H1 (cell line): ENCODE data around the gene SIGLECL1. TPM values are rescaled to one million over a fixed set of nuclear protein-coding genes. Genes with fewer than 3 reads are reported as not detected.

Experiments
- CTCF ChIA-PET: fragments of 300-600 bp; sonication (Branson Sonifier 250); formaldehyde crosslinking; loops from one replicate; lab custom pipeline; 2021; ENCODE audit not compliant: partially characterized antibody; lab: Charles Lee
- POLR2A ChIA-PET: fragments of 300-600 bp; sonication (Branson Sonifier 250); formaldehyde crosslinking; loops from one replicate; lab custom pipeline; 2021; ENCODE audit warnings: inconsistent platforms; ENCODE audit not compliant: partially characterized antibody; lab: Charles Lee
- DNase-seq, 2 experiments: peaks; one replicate each; pipeline versions ENCODE4 v3.0.0 to v3.0.0-alpha.2; 2010 to 2022; ENCODE audit warnings: low spot score in 2 of 2, low read depth in 1 of 2, mixed read lengths in 1 of 2
- FAIRE-seq: peaks from 2 replicates; lab custom pipeline; 2011; peaks lifted over from hg19 to GRCh38; lab: Jason Lieb, UNC
- H2AFZ ChIP-seq: 2 replicates; pipeline ENCODE4 v1.8.1; 2012; ENCODE audit warnings: low read length, inconsistent platforms
- H2AK5ac ChIP-seq: 2 replicates; pipeline ENCODE4 v1.6.1; 2013; ENCODE audit warnings: low read depth, low read length
- H2BK120ac ChIP-seq: replicated peaks from 2 replicates; pipeline ENCODE3; 2013; ENCODE audit warnings: low read depth, low read length, inconsistent platforms
- H2BK12ac ChIP-seq: 2 replicates; pipeline ENCODE4 v1.6.1; 2013; ENCODE audit warnings: low read depth, low read length
- H2BK15ac ChIP-seq: 2 replicates; pipeline ENCODE4 v1.6.1; 2013; ENCODE audit warnings: low read length
- H2BK20ac ChIP-seq: 2 replicates; pipeline ENCODE4 v1.6.1; 2013; ENCODE audit warnings: low read length
- H2BK5ac ChIP-seq: 2 replicates; pipeline ENCODE4 v1.6.1; 2013; ENCODE audit warnings: low read depth, low read length
- H3K14ac ChIP-seq: 2 replicates; pipeline ENCODE4 v1.6.1; 2013; ENCODE audit warnings: inconsistent platforms; ENCODE audit not compliant: insufficient read length
- H3K18ac ChIP-seq: 2 replicates; pipeline ENCODE4 v1.6.1; 2013; ENCODE audit warnings: low read length; ENCODE audit errors: extremely low read depth
- H3K23ac ChIP-seq: 2 replicates; pipeline ENCODE4 v1.6.1; 2013; ENCODE audit warnings: inconsistent platforms; ENCODE audit not compliant: insufficient read length
- H3K23me2 ChIP-seq: 2 replicates; pipeline ENCODE4 v1.6.1; 2013; ENCODE audit warnings: low read depth, low read length
- H3K27ac ChIP-seq: 2 replicates; pipeline ENCODE4 v1.6.1; 2011; ENCODE audit warnings: low read depth, low read length, inconsistent platforms
- H3K27me3 ChIP-seq, 4 experiments: replicated peaks in 1 of 4; 1 replicate in 1 of 4; 2 replicates in 3 of 4; pipeline versions ENCODE4 v1.6.1 to v1.8.1; 2011 to 2013; ENCODE audit warnings: low read length in 3 of 4, mild to moderate bottlenecking in 3 of 4, inconsistent platforms in 2 of 4, mixed read lengths in 2 of 4, moderate library complexity in 1 of 4; ENCODE audit not compliant: control insufficient read depth in 3 of 4, insufficient read depth in 3 of 4; ENCODE audit errors: extremely low read depth in 1 of 4
- H3K36me3 ChIP-seq, 4 experiments: 2 replicates each; pipeline versions ENCODE4 v1.6.1 to v1.8.1; 2011 to 2013; ENCODE audit warnings: mild to moderate bottlenecking in 4 of 4, low read length in 3 of 4, moderate library complexity in 2 of 4, control low read depth in 1 of 4, inconsistent platforms in 1 of 4; ENCODE audit not compliant: insufficient read depth in 4 of 4, control insufficient read depth in 2 of 4
- H3K4ac ChIP-seq: replicated peaks from 2 replicates; pipeline ENCODE3; 2013; ENCODE audit warnings: low read length, low read depth, mixed read lengths, inconsistent platforms; ENCODE audit not compliant: insufficient read length
- H3K4me1 ChIP-seq, 4 experiments: replicated peaks in 1 of 4; 1 replicate in 1 of 4; 2 replicates in 3 of 4; pipeline versions ENCODE4 v1.6.1 to v1.8.1; 2011 to 2013; ENCODE audit warnings: low read length in 3 of 4, inconsistent platforms in 2 of 4, mixed read lengths in 1 of 4; ENCODE audit not compliant: insufficient read depth in 4 of 4, control insufficient read depth in 3 of 4
- H3K4me2 ChIP-seq, 2 experiments: 2 replicates each; pipeline versions ENCODE4 v1.6.1 to v1.8.1; 2011 to 2013; ENCODE audit warnings: low read depth in 2 of 2, low read length in 2 of 2, control low read depth in 1 of 2, inconsistent platforms in 1 of 2, mild to moderate bottlenecking in 1 of 2; ENCODE audit not compliant: insufficient read depth in 1 of 2
- H3K4me3 ChIP-seq, 4 experiments: fragments of 200-600, 300-600 bp in 1 of 4; sonication (generic), shearing (Covaris generic), sonication (Bioruptor Twin) in 1 of 4; 2 replicates each; pipeline versions ENCODE4 v1.5.1 to v1.8.1; 2011 to 2016; ENCODE audit warnings: low read length in 4 of 4, low read depth in 3 of 4, control low read depth in 2 of 4, inconsistent platforms in 2 of 4, mild to moderate bottlenecking in 2 of 4, mixed read lengths in 1 of 4, moderate library complexity in 1 of 4; ENCODE audit not compliant: insufficient read depth in 2 of 4; ENCODE audit errors: extremely low read depth in 1 of 4
- H3K56ac ChIP-seq: replicated peaks from 2 replicates; pipeline ENCODE3; 2013; ENCODE audit warnings: low read depth, mild to moderate bottlenecking, mixed read lengths, low read length, inconsistent platforms; ENCODE audit not compliant: insufficient read length
- H3K79me1 ChIP-seq: 2 replicates; pipeline ENCODE4 v1.6.1; 2013; ENCODE audit warnings: low read depth, low read length, control low read depth
- H3K79me2 ChIP-seq, 2 experiments: 2 replicates each; pipeline versions ENCODE4 v1.6.1 to v1.8.1; 2012 to 2013; ENCODE audit warnings: low read length in 2 of 2, mild to moderate bottlenecking in 2 of 2, inconsistent platforms in 1 of 2; ENCODE audit not compliant: insufficient read depth in 2 of 2, control insufficient read depth in 1 of 2
- H3K9ac ChIP-seq, 4 experiments: replicated peaks in 1 of 4; 1 replicate in 1 of 4; 2 replicates in 3 of 4; pipeline versions ENCODE4 v1.6.1 to v1.8.1; 2011 to 2013; ENCODE audit warnings: low read depth in 3 of 4, low read length in 3 of 4, control low read depth in 2 of 4, mild to moderate bottlenecking in 2 of 4, moderate library complexity in 2 of 4, inconsistent platforms in 1 of 4; ENCODE audit errors: extremely low read depth in 1 of 4
- H3K9me3 ChIP-seq, 2 experiments: 2 replicates each; pipeline versions ENCODE4 v1.6.1 to v1.8.1; 2012 to 2013; ENCODE audit warnings: mild to moderate bottlenecking in 2 of 2, moderate library complexity in 2 of 2, control low read depth in 1 of 2, inconsistent platforms in 1 of 2, low read depth in 1 of 2, low read length in 1 of 2, mixed read lengths in 1 of 2; ENCODE audit not compliant: insufficient read depth in 2 of 2
- H4K20me1 ChIP-seq, 2 experiments: replicated peaks in 1 of 2; 2 replicates each; pipeline versions ENCODE3 to v1.8.1; 2011 to 2013; ENCODE audit warnings: inconsistent platforms in 2 of 2, low read length in 2 of 2, mild to moderate bottlenecking in 1 of 2; ENCODE audit not compliant: insufficient read depth in 2 of 2, control insufficient read depth in 1 of 2
- H4K5ac ChIP-seq: 2 replicates; pipeline ENCODE4 v1.6.1; 2013; ENCODE audit warnings: low read length, low read depth, mixed read lengths, inconsistent platforms; ENCODE audit not compliant: insufficient read length
- H4K8ac ChIP-seq: 2 replicates; pipeline ENCODE4 v1.8.0; 2013; ENCODE audit warnings: mild to moderate bottlenecking, moderate library complexity, low read length, inconsistent platforms; ENCODE audit not compliant: insufficient read depth; ENCODE audit errors: extremely low read depth
- H4K91ac ChIP-seq: replicated peaks from 2 replicates; pipeline ENCODE3; 2013; ENCODE audit warnings: low read length, mixed read lengths, inconsistent platforms; ENCODE audit not compliant: insufficient read length
- CHD2 ChIP-seq: IDR thresholded peaks from 2 replicates; pipeline ENCODE4 v1.6.1; 2012; ENCODE audit warnings: low read length, improper control_type of control experiment
- HDAC2 ChIP-seq, 2 experiments: fragments of 300-600 bp in 1 of 2; sonication (generic) in 1 of 2; IDR thresholded peaks; 2 replicates each; pipeline ENCODE4 v1.6.1; 2011 to 2012; ENCODE audit warnings: low read depth in 2 of 2, low read length in 2 of 2, mild to moderate bottlenecking in 2 of 2, moderate library complexity in 2 of 2, borderline replicate concordance in 1 of 2, inconsistent platforms in 1 of 2
- JUN ChIP-seq: IDR thresholded peaks from 2 replicates; pipeline ENCODE4 v1.6.1; 2011; ENCODE audit warnings: low read depth, mild to moderate bottlenecking, improper control_type of control experiment, low read length
- RFX5 ChIP-seq: IDR thresholded peaks from 2 replicates; pipeline ENCODE4 v1.6.1; 2011; ENCODE audit warnings: low read depth, low read length, improper control_type of control experiment, borderline replicate concordance
- SP1 ChIP-seq: IDR thresholded peaks from 2 replicates; pipeline ENCODE4 v1.6.1; 2011; ENCODE audit warnings: low read depth, low read length
- TAF7 ChIP-seq: optimal IDR thresholded peaks from 2 replicates; pipeline ENCODE3; 2011; ENCODE audit warnings: low read depth, mild to moderate bottlenecking, inconsistent platforms, low read length, moderate library complexity, borderline replicate concordance
- USF2 ChIP-seq: IDR thresholded peaks from 2 replicates; pipeline ENCODE4 v1.6.1; 2011; ENCODE audit warnings: low read length, improper control_type of control experiment
- YY1 ChIP-seq: IDR thresholded peaks from 2 replicates; pipeline ENCODE4 v1.6.1; 2011; ENCODE audit warnings: low read depth, mild to moderate bottlenecking, low read length
- WGBS, 2 experiments: shearing (Covaris generic) in 1 of 2; methylation state at CpG; one replicate each; pipeline versions ENCODE4 v1.1.6 to v1.1.7; 2013 to 2015; ENCODE audit warnings: low lambda C conversion rate in 2 of 2, mixed read lengths in 2 of 2, inconsistent platforms in 1 of 2, low coverage in 1 of 2, missing lambda C conversion rate in 1 of 2; ENCODE audit not compliant: insufficient replicate concordance in 2 of 2, insufficient coverage in 1 of 2, insufficient read length in 1 of 2; ENCODE audit errors: extremely low coverage in 1 of 2, missing lambda C conversion rate in 1 of 2; 5-methylcytosine and 5-hydroxymethylcytosine counted together
- polyA plus RNA-seq, 7 experiments: library from polyadenylated mRNA; depleted of rRNA in 3 of 7; stranded (reverse) in 5 of 7; unstranded in 2 of 7; fragments of >200 nt in 5 of 7; fragments of 200-250 nt in 2 of 7; gene quantifications; 1 replicate in 5 of 7; 2 replicates in 1 of 7; 4 replicates in 1 of 7; pipeline versions ENCODE4 v1.2.1 to v1.2.3, GENCODE V29; 2011 to 2013; ENCODE audit warnings: missing spikeins in 2 of 7, mixed read lengths in 2 of 7
- total RNA-seq: library from RNA; stranded (reverse); fragmentation: NEBNext Ultra II Directional; extraction: Animal tissue kit (Norgen Biotek cat#: 25700); gene quantifications from 2 replicates; pipeline ENCODE4 v1.2.1, GENCODE V29; 2021

SIGLECL1 gene
- total and polyA plus RNA-seq, 2 of the 8 experiments (the other 6 are each of a cell fraction or from before 2014, with no cell fraction given), result not detected

DNA sequence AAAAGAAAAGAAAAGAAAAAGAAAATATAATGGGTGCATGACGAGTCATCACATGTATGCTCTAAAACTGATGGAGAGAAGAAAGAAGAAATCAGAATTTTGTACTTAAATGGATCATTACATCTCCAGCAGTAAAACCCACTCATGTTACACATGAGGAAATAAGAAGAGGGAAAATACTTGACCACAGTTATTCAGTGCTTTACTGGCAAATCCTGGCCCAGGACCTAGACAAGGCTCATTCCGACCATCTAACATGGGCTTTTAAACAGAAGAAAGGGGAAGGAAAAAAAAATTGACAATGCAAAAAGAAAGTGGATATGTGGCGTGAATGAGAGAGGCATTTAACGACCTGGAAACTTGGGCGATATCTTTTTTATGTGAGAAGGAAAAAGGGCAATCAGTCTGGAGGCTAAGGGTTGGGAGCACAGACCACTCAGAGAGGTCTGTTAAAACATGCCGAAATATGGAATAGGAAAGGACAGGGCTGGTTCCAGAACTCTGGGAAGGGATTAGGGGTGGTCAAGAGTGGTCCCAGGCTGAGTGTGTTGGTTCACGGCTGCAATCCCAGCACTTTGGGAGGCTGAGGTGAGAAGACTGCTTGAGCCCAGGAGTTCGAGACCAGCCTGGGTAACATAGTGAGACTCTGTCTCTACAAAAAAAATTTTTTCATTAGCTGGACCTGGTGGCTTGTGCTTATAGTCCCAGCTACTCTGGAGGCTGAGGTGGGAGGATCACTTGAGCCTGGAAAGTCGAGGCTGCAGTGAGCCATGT is 1.6 kb downstream of the SIGLECL1 start:
- H3K4me1 ChIP-seq, result no peaks in the 10 kb centered on the region
- no peak overlapping the region for H4K8ac ChIP-seq
- H2BK12ac ChIP-seq, result no peak overlapping the region
- no peak overlapping the region for H2AK5ac ChIP-seq
- DNase-seq (no peak), FAIRE-seq (no peak)
- H2BK120ac ChIP-seq, result no peak overlapping the region
- 90% methylated on average over 9 of the region's 9 CpGs; no CpG with 5 or more reads in 1 of the 2 experiments for WGBS, 2 experiments
- no peak overlapping the region for H3K9ac ChIP-seq
- no peaks in the 10 kb centered on the region for H3K27me3 ChIP-seq
- H3K9me3 ChIP-seq, result peaks cover 0 to 7% of the 10 kb centered on the region in 2 experiments; a peak in 1 of 4 replicates
- no peak overlapping the region for H3K14ac ChIP-seq
- no peaks in the 10 kb centered on the region for H3K36me3 ChIP-seq
- no peak overlapping the region for H2BK20ac ChIP-seq
- no peak overlapping the region for H3K4me2 ChIP-seq
- no peaks in the 10 kb centered on the region for H3K23me2 ChIP-seq
- H4K91ac ChIP-seq, result no peak overlapping the region
- ChIA-PET POLR2A (no interaction called here), CTCF (interaction anchor here (1.3 kb wide), 1 partner anchor 94 kb away, joined by 3 read pairs; no protein-coding TSS in a partner anchor)
- TF ChIP-seq JUN, result no peak
- no peak for TF ChIP-seq HDAC2 (IDR thresholded peaks at IDR 0.05; ENCODE audit: borderline replicate concordance in 1 of 2, low read depth in 2 of 2, low read length in 2 of 2)
- no peak for TF ChIP-seq USF2
- no peak for TF ChIP-seq CHD2
- no peak for TF ChIP-seq RFX5
- TF ChIP-seq YY1, result no peak
- no peak for TF ChIP-seq SP1
- TF ChIP-seq TAF7, result no peak
- H3K56ac ChIP-seq, result no peak overlapping the region
- H2BK15ac ChIP-seq, result no peak overlapping the region
- no peak overlapping the region for H2BK5ac ChIP-seq
- H3K79me1 ChIP-seq, result no peaks in the 10 kb centered on the region
- H4K5ac ChIP-seq, result no peak overlapping the region
- no peak overlapping the region for H3K18ac ChIP-seq
- H3K4me3 ChIP-seq, result no peak overlapping the region
- H3K4ac ChIP-seq, result no peak overlapping the region
- no peak overlapping the region for H2AFZ ChIP-seq
- no peak overlapping the region for H3K27ac ChIP-seq
- H3K23ac ChIP-seq, result no peak overlapping the region
- no peaks in the 10 kb centered on the region for H4K20me1 ChIP-seq
- H3K79me2 ChIP-seq, result no peaks in the 10 kb centered on the region
